ENCODE measurements around the gene PLAAT3.

PLAAT3 gene

GRCh38 chr11:63586451-63587166, 27.6 kb downstream of the PLAAT3 start (continued):
- TF ChIP-seq, protein P1, sequence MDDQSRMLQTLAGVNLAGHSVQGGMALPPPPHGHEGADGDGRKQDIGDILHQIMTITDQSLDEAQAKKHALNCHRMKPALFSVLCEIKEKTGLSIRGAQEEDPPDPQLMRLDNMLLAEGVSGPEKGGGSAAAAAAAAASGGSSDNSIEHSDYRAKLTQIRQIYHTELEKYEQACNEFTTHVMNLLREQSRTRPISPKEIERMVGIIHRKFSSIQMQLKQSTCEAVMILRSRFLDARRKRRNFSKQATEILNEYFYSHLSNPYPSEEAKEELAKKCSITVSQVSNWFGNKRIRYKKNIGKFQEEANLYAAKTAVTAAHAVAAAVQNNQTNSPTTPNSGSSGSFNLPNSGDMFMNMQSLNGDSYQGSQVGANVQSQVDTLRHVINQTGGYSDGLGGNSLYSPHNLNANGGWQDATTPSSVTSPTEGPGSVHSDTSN (CRISPR knock-in tag; IDR thresholded peaks at IDR 0.05), result no peak
- no peak for TF ChIP-seq ZNF146 (tag by site-specific recombination; IDR thresholded peaks at IDR 0.05)
- TF ChIP-seq MEIS1 (CRISPR knock-in tag; IDR thresholded peaks at IDR 0.05; ENCODE audit: borderline replicate concordance), result no peak
- TF ChIP-seq ZFP3 (tag by site-specific recombination; IDR thresholded peaks at IDR 0.05; ENCODE audit: low read depth), result no peak
- no peak for TF ChIP-seq HOXC10 (CRISPR knock-in tag; IDR thresholded peaks at IDR 0.05)

DNA sequence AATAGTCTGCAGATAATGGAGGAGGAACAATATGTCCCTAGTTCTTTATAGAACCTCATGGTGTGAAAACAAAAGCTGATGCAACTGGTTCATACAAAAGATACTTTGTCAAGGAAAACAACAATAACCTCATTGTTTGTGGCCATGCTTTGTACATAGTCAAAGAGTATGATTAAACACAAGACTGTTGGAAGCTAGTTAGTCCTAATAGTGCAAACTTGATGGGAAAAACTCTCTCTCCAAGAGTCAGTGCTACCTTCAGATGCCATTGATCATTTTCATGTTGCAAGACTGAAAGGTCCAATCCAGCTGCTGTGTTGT, 30.9 kb downstream of the PLAAT3 start:
- H3K4me3 ChIP-seq (ENCODE audit: low read depth, low read length), result no peak overlapping the region
- no peaks in the 10 kb centered on the region for H3K4me1 ChIP-seq (ENCODE audit: control insufficient read depth, insufficient read depth, low read length)
- POLR2A ChIA-PET, result no interaction called here
- no peak overlapping the region for H3K27ac ChIP-seq (ENCODE audit: extremely low read depth, low read depth, low read length)
- H3K9me3 ChIP-seq (ENCODE audit: control insufficient read depth, insufficient read depth, low read depth, low read length), result no peaks in the 10 kb centered on the region
- TF ChIP-seq, protein P2, sequence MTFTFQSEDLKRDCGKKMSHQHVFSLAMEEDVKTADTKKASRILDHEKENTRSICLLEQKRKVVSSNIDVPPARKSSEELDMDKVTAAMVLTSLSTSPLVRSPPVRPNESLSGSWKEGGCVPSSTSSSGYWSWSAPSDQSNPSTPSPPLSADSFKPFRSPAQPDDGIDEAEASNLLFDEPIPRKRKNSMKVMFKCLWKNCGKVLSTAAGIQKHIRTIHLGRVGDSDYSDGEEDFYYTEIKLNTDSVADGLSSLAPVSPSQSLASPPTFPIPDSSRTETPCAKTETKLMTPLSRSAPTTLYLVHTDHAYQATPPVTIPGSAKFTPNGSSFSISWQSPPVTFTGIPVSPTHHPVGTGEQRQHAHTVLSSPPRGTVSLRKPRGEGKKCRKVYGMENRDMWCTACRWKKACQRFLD (tag by site-specific recombination; IDR thresholded peaks at IDR 0.05), result no peak
- no peak for TF ChIP-seq SP3 (tag by site-specific recombination; IDR thresholded peaks at IDR 0.05)
- TF ChIP-seq ZNF785 (tag by site-specific recombination; IDR thresholded peaks at IDR 0.05), result no peak
- no peak for TF ChIP-seq ZNF292 (tag by site-specific recombination; IDR thresholded peaks at IDR 0.05; ENCODE audit: borderline replicate concordance, low read depth)
- TF ChIP-seq, protein P3, sequence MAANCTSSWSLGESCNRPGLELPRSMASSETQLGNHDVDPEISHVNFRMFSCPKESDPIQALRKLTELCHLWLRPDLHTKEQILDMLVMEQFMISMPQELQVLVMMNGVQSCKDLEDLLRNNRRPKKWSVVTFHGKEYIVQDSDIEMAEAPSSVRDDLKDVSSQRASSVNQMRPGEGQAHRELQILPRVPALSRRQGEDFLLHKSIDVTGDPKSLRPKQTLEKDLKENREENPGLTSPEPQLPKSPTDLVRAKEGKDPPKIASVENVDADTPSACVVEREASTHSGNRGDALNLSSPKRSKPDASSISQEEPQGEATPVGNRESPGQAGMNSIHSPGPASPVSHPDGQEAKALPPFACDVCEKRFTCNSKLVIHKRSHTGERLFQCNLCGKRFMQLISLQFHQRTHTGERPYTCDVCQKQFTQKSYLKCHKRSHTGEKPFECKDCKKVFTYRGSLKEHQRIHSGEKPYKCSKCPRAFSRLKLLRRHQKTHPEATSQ (tag by site-specific recombination; IDR thresholded peaks at IDR 0.05), result no peak
- TF ChIP-seq ZNF133 (tag by site-specific recombination; IDR thresholded peaks at IDR 0.05), result no peak
- TF ChIP-seq BCL11A (tag by site-specific recombination; IDR thresholded peaks at IDR 0.05; ENCODE audit: low read depth), result no peak
- no peak for TF ChIP-seq ZBTB10 (tag by site-specific recombination; IDR thresholded peaks at IDR 0.05)
- no peak for TF ChIP-seq ZNF350 (tag by site-specific recombination; IDR thresholded peaks at IDR 0.05)
- no peak for TF ChIP-seq WT1 (tag by site-specific recombination; IDR thresholded peaks at IDR 0.05)
- no peak for TF ChIP-seq ZNF211 (tag by site-specific recombination; IDR thresholded peaks at IDR 0.05; ENCODE audit: low read depth)
- TF ChIP-seq ZNF692 (tag by site-specific recombination; IDR thresholded peaks at IDR 0.05), result no peak
- no peak for TF ChIP-seq ZNF501 (tag by site-specific recombination; IDR thresholded peaks at IDR 0.05)
- TF ChIP-seq ZNF792 (tag by site-specific recombination; IDR thresholded peaks at IDR 0.05), result no peak
- CTCF ChIA-PET, result interaction anchor here (0.6 to 1.4 kb wide), 3 partner anchors 11 to 104 kb away, joined by 3 to 6 read pairs (median 3); no protein-coding TSS in a partner anchor
- peaks cover 0 to 18% of the 10 kb centered on the region in 2 experiments; a peak in 1 of 3 replicates for H3K36me3 ChIP-seq (ENCODE audit: control insufficient read depth in 2 of 2, insufficient read depth in 1 of 2, low read length in 2 of 2)
